DMS114 treated with DMSO at 0.1 percent for 48 hours (cell line): Measurements from ENCODE around the gene ITGB1.
"Not testable (repeated sequence)": the region's sequence is repeated elsewhere in the genome, so short reads cannot be mapped to it uniquely, and the experiment has no call there.

Source experiments
- DNase-seq: peaks from one replicate; lab custom pipeline; 2025; ENCODE audit not compliant: unreplicated experiment; lab: John Stamatoyannopoulos, UW

The ITGB1 gene

DNA sequence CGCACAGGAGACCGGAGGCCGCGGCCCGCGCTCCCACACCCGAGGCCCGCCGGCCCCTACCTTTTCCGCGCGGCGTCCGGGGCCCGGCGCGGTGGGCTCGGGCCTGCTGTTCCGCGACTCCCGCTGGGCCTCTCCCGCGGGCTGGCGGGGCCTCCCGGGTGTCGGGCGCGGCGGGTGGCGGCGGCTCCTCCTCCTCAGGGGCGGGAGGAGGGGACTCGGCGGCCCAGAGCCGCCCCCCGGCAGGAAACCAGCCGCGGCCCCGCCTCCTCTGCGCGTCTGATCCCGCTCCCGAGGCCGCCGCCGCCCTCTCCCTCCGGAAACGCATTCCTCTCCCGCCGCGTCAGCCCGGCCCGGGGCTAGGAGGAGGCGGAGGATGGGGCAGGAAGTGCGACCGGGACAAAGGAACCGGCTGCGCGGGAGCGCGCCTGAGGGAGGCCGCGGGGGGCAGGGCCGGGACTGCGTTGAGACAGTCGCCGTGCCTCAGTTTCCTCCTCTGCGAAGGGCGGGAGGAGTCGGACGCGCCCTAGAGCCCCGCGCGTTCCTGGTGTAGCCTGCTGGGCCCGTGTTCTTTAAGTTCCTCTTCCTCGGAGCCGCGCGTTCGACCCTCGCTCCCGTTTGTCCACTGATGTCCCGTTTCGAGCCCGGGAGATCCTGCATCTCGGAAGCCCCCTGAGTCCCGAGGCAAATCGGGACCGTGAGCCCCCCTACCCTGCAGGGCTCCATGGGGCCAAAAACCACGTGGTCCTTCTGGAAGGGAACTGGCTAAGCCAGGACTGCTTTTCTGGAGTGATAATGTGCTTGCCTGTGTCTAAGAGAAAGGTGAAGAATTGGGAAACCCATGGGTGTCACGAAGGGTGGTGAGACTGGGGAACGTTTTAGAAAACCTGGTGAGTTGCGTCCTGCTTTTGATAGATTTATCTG, at the start of gene ITGB1:
ITGB1 (minus strand) TSS at position 146 of the 921 bp plus-strand sequence. CDS start 22,672 bp downstream, outside the sequence.
- peak; percentile 95 for DNase-seq

DNA sequence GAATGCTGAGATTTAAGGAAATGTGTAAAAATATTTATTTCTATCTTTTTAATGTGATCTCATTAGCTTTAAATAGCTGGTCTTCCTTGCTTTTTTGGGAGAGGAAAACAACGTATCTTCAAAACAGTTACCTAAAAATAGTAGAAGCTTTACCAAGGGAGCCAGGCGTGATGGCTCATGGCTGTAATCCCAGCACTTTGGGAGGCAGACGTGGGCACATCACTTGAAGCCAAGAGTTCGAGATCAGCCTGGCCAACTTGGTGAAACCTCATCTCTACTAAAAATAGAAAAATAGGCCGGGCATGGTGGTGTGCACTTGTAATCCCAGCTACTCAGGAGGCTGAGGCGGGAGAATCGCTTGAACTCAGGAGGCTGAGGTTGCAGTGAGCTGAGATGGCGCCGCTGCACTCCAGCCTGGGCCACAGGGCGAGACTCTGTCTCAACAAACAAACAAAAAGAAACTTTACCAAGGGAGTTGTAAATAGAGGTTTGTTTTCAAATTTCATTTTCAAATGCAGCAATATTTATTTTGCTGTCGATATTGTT, 48.4 kb upstream of the ITGB1 start:
- no peak for DNase-seq

DNA sequence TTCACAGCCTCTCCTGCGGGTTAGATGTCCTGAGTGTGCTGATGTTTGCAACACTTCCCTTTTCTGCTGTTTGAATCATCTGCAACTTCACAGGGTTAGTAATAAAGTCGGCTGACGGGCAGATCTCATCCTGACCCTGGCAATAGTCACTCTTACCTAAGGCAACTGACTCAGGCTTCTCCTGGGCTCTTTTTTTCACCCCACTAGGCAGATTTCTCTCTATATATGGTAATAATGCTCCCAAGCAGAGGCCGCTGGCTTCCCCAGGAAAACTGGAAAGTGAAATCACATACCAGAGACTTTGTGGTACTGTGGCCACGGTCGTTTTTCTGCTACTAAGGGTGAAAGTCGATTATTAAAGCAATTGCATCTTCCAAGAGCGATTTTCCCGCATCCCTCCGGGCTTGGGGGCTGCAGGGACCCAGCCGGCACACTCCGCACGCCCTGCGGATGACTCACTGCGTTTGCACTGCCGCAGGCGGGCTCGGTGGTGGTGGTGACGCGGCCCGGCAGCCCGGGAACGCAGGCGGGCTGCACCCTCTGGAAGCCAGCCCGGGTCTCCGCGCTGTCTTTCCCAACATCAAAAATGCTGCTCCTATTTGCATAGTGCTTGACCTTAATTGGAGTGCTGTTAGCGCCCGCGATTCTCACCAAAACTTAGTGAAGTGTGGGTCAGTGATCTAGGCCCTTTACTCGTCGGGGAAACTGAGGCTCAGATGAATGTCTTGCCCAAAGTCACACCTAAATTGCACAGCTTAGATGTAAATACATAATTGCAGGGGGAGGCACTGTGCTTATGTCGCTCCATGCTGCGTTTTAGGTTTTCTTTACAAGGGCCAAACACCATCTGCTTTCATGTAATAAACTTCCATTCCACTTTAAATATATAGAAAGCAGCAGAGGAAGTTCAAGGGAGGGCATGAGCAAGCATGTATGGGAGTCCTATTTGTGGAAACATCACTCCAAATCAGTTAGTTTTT, 47.6 kb upstream of the ITGB1 start:
- DNase-seq, result peak; percentile 67

DNA sequence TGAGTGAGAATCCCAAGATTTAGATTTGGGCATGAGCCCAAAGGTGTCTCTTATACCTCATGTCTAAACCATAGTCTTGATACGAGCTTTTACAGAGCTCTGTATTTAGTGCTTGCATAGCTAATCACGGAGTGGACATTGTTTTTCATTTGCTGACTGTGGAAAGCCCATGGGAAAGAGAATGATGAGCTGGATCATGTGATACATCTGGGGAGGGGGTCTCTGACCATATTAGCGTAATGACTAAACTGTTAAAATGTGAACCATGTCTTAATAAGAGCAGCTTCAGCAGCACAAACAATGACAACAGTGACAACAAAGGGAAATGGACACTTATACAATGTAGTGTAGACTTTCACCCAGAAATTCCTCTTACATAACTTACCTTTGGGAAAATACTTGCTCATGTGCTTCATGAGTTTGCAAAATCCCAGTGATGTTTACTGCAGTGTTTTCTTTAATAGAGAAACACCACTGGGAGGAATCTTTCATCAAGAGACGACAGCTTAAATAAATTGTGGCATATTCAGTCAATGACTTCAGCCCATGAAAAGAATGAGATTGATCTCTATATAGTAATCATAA, 44.0 kb upstream of the ITGB1 start:
- no peak for DNase-seq

DNA sequence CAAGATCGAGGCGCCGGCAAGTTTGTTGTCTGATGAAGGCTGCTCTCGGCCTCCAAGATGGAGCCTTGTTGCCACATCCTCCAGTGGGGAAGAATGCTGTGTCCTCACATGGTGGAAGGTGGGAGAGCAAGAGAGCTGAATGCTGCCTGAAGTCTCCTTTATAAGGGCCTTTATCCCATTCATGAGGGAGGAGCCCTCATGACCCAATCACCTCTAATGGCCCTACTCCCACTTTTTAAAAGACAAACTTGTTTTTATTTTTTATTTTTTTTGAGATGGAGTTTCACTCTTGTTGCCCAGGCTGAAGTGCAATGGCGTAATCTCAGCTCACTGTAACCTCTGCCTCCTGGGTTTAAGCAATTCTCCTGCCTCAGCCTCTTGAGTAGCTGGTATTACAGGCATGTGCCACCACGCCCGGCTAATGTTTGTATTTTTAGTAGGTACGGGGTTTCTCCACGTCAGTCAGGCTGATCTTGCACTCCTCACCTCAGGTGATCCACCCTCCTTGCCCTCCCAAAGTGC, 40.1 kb upstream of the ITGB1 start:
- DNase-seq, result not testable (repeated sequence)

DNA sequence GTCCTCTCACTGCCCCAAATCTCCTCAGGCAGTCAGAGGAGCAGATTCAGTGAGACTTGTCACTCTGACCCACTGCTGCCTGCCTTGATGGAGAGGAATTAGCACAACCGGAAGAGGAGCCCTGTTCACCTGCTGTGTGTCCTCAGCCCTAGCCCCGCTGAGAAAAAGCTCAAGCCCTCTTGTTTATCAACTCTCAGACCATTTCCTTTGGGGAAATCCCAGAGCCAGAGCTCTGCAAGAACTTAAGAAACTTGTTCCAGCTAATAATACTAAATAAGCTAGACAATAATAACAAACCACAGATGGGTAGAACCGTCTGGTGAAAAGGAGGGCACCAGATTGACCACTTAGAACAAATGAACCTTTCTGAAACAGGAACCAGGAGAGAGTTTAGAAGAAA, 37.7 kb upstream of the ITGB1 start:
- no peak for DNase-seq

DNA sequence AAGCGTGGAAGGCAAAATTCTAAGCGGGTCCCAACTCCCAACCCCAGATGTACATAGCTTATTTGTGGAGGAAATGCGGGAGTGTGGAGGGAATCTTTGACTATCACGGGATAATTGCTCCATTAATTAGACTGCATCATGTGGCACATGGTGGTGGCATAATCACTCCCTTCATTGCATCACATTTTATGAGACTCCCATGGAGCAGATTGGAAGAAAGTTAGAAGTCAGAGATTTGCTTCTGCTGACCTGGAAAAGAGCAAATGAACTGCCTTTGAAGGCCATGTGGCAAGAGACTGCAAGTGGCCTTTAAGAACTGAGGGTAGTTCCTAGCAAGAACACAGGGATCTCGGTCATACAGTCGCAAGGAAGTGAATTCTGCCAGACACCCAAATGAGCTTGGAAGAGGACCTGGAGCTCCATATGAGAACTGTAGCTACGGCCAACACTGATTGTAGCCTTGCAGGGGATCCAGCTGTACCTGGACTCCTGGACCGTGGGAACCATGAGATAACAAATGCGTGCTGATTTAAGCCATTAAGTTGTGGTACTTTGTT, 37.1 kb upstream of the ITGB1 start:
- DNase-seq, result no peak

DNA sequence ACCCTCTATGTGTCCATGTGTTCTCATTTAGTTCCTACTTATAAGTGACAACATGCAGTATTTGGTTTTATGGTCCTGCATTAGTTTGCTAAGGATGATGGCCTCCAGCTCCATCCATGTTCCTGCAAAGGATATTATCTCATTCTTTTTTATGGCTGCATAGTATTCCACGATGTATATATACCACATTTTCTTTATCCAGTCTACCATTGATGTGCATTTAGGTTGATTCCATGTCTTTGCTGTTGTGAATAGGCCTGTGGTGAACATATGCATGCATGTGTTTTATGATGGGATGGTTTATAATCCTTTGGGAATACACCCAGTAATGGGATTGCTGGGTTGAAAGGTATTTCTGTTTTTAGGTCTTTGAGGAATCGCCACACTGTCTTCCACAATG, 36.6 kb upstream of the ITGB1 start:
- DNase-seq, result not testable (repeated sequence)

DNA sequence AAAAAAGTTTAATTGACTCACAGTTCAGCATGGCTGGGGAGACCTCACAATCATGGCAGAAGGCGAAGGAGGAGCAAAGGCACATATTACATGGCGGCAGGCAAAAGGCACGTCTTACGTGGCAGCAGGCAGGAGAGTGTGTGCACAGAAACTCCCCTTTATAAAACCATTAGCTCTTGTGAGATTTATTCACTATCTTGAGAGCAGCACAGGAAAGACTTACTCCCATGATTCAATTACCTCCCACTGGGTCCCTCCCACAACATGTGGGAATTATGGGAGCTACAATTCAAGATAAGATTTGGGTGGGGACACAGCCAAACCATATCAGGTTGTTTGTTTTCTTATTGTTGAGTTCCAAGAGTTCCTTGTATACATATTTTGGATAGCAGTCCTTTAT, 34.3 kb upstream of the ITGB1 start:
- not testable (repeated sequence) for DNase-seq

DNA sequence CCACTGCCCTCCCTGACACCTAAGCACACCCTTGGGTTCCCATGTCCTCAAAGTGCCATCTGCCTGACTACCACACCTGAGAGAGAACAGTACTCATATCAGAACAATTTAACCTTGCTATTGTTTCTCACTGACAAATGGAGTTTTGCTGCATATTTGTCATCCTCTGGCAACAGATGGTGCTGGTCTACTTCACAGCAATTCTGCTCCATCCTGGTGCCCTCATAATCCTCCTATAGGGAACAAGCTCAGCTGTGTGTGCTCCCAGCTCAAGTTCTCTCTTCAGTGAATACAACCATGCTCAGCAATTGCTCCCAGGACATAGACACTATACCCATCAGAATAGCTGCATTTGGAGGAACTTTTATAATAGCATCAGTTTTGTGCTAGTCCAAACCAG, 32.8 kb upstream of the ITGB1 start:
- no peak for DNase-seq

DNA sequence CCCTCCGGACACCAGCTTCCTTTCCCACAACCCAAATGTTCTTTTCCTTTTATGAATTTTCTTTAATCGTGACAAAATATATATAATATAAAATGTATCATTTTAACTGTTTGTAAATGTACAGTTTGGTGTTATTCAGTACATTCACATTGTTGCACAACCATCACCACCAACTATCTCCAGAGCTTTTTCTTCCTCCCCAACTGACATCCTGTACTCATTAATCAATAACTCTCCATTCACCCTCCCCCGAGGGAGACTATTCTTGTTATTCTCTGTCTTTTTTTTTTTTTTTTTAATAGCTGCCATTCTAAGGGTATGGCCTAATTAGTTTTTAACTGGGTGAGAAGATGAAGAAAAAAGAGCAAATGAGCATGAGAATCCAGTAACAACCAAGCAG, 30.6 kb upstream of the ITGB1 start:
- DNase-seq, result no peak

DNA sequence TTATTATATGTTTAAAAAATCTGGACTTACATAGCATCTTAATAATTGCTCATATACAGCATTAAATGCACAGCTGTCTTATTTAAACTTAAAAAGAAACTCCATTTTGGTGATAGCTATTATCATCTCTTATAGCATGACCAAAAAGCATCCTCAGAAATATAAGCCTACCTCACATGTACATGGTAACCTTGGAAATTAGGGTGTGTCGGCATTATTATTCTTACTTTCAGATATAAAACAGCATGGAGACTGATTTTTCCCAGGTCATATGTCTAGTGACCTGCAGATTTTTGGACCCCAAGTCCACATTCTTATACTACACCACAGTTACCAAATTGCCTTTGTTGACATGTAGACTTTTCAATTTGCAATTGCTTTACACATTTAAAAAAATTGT, 29.1 kb upstream of the ITGB1 start:
- no peak for DNase-seq

DNA sequence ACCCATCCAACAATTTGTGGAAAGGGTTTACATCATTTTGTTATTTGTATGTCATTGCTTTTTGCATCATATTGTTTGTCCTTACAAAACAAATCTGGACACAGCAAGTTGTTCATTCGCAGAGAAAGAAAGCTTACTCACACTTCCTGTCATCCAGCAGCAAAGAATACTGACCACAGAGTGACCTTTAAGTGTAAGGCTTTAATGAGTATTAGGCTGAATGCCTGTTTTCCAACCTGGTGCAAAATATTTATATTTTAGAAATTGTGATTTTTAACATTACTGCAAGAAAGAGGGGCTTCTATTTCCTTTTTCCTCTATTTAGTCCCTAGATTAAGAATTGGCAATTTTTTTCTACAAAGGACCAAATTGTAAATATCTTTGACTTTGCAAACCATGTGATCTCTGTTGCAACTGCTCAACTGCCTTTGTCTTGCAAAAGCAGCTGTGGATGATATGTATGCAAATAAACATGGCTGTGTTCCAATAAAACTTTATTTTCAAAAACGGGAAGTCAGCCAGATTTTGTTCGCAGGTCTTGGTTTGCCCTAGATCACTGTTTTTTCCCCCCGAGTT, 27.8 kb upstream of the ITGB1 start:
- no peak for DNase-seq

DNA sequence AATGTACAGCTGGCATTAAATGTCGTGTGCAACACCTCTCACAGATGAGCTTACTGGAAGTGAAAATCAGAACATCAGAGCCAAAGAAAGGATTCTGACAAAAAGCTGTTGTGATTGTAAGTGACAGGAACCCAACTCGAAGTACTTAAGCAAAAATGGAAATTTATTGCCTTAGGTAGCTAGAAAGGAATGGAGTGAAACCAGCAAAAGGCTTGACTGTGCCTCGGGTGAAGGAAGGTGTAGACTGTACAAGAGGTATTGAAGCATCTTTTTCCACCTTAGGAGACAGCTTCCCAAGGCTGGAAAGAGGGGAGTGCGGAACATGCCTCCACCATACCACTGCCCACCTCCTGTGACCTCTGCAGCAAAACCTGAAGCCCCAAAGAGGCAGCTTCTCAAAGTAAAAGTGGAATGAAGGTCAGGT, 27.3 kb upstream of the ITGB1 start:
- no peak for DNase-seq

DNA sequence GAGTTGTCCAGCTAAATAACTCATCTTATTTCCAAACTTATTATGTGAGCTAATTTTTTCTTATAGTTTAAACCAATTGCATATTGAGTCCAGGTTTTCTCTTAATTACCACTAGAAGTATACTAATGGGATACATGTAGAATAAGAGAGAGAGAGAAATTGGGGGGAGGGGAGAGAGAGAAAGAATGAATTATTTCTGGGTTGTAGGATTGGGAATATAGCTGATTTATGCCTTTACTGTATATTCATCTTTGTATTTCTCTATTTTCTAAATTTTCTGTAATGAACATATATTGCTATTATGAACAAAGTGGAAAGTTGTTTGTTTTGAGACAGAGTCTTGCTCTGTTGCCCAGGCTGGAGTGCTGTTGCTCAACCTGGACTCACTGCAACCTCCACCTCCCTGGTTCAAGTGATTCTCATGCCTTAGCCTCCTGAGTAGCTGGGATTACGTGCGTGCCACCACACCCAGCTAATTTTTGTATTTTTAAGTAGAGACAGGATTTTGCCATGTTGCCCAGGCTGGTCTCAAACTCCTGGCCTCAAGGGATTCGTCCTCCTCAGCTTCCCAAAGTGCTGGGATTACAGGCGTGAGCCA, 26.1 kb upstream of the ITGB1 start:
- no peak for DNase-seq

DNA sequence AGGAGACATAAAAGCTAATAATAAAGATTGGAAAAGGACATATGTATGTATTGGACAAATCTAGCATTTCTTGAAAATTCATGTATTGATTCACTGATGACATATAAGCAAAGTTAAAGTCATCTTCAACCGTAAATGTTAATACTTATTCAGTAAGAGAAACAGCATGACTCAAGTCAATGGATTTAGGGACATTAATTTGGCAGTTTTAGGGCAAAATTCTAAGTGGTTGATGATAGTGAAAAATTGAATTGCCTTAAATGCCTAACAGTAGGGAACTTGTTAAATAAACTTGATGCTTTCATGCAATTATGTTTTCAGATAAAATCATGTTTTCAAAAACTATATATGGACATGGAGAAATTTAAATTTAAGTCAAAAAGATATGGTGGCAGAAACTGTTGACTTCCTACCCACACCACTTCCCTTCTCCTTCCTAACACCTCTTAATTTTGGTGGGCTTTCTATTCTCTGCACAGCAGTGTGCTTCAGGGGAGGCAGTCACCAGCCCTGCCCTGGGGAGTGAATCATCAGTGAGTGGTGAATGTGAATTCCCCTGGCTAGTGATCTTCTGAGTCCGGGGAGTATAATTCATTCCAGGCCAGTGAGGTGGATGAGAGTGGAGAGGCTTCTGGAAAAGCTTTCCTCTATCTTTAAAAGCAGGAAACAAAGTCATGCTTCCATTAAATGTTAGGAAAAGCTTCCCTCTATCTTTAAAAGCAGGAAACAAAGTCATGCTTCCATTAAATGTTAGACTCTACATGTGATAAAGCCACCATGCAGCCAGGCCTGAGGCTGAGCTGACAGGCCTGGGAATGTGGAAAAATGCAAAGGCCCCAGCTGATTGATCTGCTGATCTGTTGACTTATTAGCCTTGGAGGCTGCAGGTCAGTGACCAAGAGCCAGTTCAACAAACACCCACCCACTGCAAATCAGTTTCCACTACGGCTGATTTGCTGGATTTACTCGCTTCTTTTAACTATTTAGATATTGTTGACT, 25.2 kb upstream of the ITGB1 start:
- DNase-seq, result no peak

DNA sequence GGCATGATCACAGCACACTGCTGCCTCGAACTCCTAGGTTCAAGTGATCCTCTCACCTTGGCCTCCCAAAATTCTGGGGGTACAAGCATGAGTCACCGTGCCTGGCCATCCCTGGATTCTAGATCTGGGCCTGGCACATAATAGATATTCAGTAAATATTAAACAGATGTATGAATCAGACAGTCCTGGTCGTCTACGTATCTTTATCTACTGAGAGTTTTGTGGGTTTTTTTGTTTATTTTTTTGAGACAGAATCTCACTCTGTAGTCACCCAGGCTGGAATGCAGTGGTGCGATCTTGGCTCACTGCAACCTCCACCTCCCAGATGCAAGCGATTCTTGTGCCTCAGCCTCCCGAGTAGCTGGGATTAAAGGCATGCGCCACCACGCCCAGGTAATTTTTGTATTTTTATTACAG, 24.3 kb upstream of the ITGB1 start:
- no peak for DNase-seq

DNA sequence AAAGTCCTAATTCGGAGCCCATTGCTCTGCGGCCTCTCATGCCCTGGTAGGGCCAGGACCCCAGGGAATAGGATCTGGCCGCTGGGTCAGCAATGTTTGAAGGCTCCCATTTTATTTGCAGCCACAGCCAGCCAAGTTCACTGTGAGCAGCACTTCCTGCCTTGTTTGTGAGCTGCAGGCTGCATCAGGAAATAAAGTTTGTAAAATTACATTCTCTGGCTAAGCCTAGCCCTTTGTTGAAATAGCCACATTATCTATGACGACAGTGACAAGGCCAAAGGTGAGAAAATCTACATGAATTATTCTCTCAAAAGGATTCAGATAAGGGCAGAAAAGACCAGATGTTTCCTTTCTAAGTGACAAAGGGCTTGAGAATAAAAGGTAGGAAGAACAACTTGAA, 23.7 kb upstream of the ITGB1 start:
- no peak for DNase-seq
